A673 (cell line): Measurements from ENCODE around the gene TPGS1. TPM values are rescaled to one million over a fixed set of nuclear protein-coding genes. Genes with fewer than 3 reads are reported as not detected.

Source experiments
- BruUV-seq: library from RNA; stranded (reverse); fragments of 400-500 nt; replicated peaks from 2 replicates; lab custom pipeline; 2021; lab: Mats Ljungman, UMichigan
- CTCF ChIA-PET: fragments of 300-600 bp; sonication (Branson Sonifier 250); formaldehyde crosslinking; loops from one replicate; lab custom pipeline; 2022; ENCODE audit warnings: antibody characterized with exemption; lab: Charles Lee
- POLR2A ChIA-PET: fragments of 300-600 bp; sonication (Branson Sonifier 250); formaldehyde crosslinking; loops from one replicate; lab custom pipeline; 2022; ENCODE audit warnings: antibody characterized with exemption; ENCODE audit not compliant: low non-redundant PET; lab: Charles Lee
- DNase-seq: peaks from one replicate; pipeline ENCODE4 v3.0.0-alpha.2; 2015; ENCODE audit warnings: low spot score
- H3K27ac ChIP-seq: fragments of 200-600 bp; sonication (generic); 2 replicates; pipeline ENCODE4 v1.5.1; 2016; ENCODE audit warnings: mixed run types, low read depth, mild to moderate bottlenecking, mixed read lengths, antibody characterized with exemption, low read length; ENCODE audit not compliant: poor library complexity, severe bottlenecking
- H3K27me3 ChIP-seq: fragments of 200-600 bp; sonication (generic); replicated peaks from 2 replicates; pipeline ENCODE4 v1.6.1; 2017; ENCODE audit warnings: mixed run types, low read depth, mild to moderate bottlenecking, mixed read lengths, antibody characterized with exemption, low read length; ENCODE audit not compliant: insufficient read depth, poor library complexity
- H3K36me3 ChIP-seq: fragments of 200-600 bp; sonication (generic); 2 replicates; pipeline ENCODE4 v1.6.1; 2016; ENCODE audit warnings: mixed run types, mild to moderate bottlenecking, mixed read lengths, antibody characterized with exemption, low read length; ENCODE audit not compliant: insufficient read depth, poor library complexity, severe bottlenecking
- H3K4me1 ChIP-seq: fragments of 200-600 bp; sonication (generic); 2 replicates; pipeline ENCODE4 v1.6.1; 2017; ENCODE audit warnings: mixed run types, mild to moderate bottlenecking, mixed read lengths, antibody characterized with exemption, low read length; ENCODE audit not compliant: insufficient read depth, poor library complexity, severe bottlenecking
- H3K4me3 ChIP-seq: fragments of 200-600 bp; sonication (generic); 2 replicates; pipeline ENCODE4 v1.5.1; 2016; ENCODE audit warnings: low read depth, mixed run types, mild to moderate bottlenecking, mixed read lengths, low read length; ENCODE audit not compliant: poor library complexity, severe bottlenecking
- H3K9me3 ChIP-seq: fragments of 200-600 bp; sonication (generic); 2 replicates; pipeline ENCODE4 v1.6.1; 2016; ENCODE audit warnings: mixed run types, low read depth, mild to moderate bottlenecking, mixed read lengths, antibody characterized with exemption, low read length; ENCODE audit not compliant: poor library complexity, severe bottlenecking
- EZH2 ChIP-seq: fragments of 200-600 bp; sonication (generic); IDR thresholded peaks from 2 replicates; pipeline ENCODE4 v1.6.1; 2017; ENCODE audit warnings: borderline replicate concordance, low read depth, mild to moderate bottlenecking, mixed read lengths, antibody characterized with exemption, low read length; ENCODE audit not compliant: poor library complexity, severe bottlenecking
- intact Hi-C: fragments of 100-400 bp; cut with micrococcal nuclease; formaldehyde crosslinking; loops from one replicate; pipeline ENCODE4 v1.10.0; 2022; ENCODE audit not compliant: unreplicated experiment
- total RNA-seq: library from RNA; stranded (reverse); gene quantifications from 2 replicates; pipeline ENCODE4 v1.2.3, GENCODE V29; 2021
- TF ChIP-seq, protein P1 (sequence below): fragments of 300-800, 200-600 bp; sonication (generic); conservative IDR thresholded peaks from 2 replicates; pipeline ENCODE4 v1.5.1; 2017; ENCODE audit warnings: low read depth, mild to moderate bottlenecking, antibody characterized with exemption, low read length, moderate library complexity, mixed read lengths

The TPGS1 gene
- total RNA-seq, 1 experiment from 2014 or later, result 22.2 TPM

DNA sequence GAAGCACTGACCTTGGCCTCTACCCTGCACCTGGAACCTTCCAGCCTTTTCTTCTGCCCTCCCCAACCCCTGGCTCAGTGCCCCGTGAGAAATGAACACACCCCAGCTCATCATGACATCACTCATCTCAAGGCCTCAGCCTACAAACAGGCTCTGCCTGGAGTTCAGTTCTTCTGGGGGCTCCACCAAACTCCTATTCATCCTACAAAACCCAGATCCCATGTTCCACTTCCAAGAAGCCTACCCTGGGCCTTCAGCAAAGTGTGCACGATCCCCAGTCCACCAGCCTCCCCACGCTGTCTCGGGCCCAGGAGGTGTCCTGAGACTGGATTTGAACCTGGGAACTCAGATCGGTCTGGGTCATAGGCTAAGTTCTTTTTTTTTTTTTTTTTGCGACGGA lies 37.5 kb upstream of the TPGS1 start:
- Histone ChIP-seq H3K4me1 (no peaks in the 10 kb centered on the region), H3K4me3 (no peak overlapping the region), H3K27me3 (no peaks in the 10 kb centered on the region), H3K9me3 (no peaks in the 10 kb centered on the region), H3K27ac (no peak overlapping the region), H3K36me3 (no peaks in the 10 kb centered on the region)
- intact Hi-C loops, result no loop called here
- TF ChIP-seq, protein P1, sequence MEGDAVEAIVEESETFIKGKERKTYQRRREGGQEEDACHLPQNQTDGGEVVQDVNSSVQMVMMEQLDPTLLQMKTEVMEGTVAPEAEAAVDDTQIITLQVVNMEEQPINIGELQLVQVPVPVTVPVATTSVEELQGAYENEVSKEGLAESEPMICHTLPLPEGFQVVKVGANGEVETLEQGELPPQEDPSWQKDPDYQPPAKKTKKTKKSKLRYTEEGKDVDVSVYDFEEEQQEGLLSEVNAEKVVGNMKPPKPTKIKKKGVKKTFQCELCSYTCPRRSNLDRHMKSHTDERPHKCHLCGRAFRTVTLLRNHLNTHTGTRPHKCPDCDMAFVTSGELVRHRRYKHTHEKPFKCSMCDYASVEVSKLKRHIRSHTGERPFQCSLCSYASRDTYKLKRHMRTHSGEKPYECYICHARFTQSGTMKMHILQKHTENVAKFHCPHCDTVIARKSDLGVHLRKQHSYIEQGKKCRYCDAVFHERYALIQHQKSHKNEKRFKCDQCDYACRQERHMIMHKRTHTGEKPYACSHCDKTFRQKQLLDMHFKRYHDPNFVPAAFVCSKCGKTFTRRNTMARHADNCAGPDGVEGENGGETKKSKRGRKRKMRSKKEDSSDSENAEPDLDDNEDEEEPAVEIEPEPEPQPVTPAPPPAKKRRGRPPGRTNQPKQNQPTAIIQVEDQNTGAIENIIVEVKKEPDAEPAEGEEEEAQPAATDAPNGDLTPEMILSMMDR, result no peak
- TF ChIP-seq EZH2, result no peak
- ChIA-PET POLR2A (no interaction called here), CTCF (no interaction called here)
- BruUV-seq, result no TSS peak
- DNase-seq, result no peak

DNA sequence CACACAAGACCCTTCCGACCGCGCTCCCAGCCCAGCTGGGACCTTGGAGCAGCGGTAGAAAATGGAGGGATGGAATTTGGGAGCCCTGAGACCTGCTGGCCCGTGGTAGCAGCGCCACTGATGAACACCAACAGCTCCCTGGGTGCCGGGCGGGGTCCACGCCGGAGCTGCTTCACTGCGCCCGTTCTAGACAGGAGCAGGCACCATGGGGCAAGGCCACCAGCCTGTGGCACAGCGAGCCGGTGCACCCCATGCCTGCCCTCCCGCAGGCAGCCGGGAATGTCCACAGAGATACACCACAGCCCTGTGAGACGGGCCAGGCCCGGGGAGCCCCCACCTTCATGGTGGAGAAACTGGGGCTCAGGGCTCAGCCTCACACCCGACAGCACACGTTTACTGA lies 36.6 kb upstream of the TPGS1 start:
- DNase-seq, result no peak
- Histone ChIP-seq H3K27ac (no peak overlapping the region), H3K27me3 (no peaks in the 10 kb centered on the region), H3K36me3 (no peaks in the 10 kb centered on the region), H3K4me1 (no peaks in the 10 kb centered on the region), H3K9me3 (no peaks in the 10 kb centered on the region), H3K4me3 (no peak overlapping the region)
- intact Hi-C loops, result no loop called here
- no peak for TF ChIP-seq EZH2
- TF ChIP-seq, protein P1, result no peak
- POLR2A ChIA-PET, result no interaction called here
- no TSS peak for BruUV-seq
- CTCF ChIA-PET, result no interaction called here

DNA sequence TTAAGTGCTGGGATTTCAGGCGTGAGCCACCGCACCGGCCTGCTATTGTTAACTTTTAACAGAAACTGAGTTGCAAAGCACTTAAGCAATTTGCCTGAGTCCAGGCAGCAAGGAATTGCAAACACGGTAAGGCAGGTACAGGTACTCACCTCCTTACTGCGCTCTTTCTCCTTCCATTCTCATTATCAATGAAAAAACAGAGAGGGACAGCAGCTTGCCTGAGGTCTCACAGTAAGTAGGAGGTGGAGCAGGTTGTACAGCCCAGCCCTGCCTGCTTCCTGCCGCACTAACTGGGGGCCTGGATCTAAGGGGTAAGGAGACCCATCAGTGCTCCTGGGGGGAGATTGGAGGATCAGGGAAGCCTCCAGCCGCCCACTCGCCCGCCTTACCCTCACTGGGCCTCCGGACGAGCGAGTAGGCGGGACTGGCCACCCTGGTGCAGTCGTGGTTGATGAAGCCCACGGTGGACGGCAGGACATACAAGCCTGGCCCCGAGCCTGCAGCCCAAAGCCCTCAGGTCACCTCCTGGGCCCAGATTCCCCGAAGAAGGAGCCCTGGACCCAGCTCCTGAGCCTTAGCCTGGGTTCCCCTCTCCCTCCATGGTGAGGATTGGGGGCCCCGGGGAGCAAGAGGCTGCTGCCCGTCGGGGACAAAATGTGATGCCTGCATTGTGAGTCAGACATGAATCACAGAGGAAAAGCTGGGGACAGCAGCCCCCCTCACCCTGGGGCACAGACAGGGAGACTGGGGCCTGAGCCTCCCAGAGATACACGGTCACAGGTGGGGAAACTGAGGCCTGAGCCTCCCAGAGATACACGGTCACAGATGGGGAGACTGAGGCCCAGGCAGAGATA lies 35.1 kb upstream of the TPGS1 start:
- CTCF ChIA-PET, result no interaction called here
- no TSS peak for BruUV-seq
- DNase-seq, result no peak
- H3K36me3 ChIP-seq, result no peaks in the 10 kb centered on the region
- no peaks in the 10 kb centered on the region for H3K27me3 ChIP-seq
- H3K9me3 ChIP-seq, result no peaks in the 10 kb centered on the region
- TF ChIP-seq, protein P1, result no peak
- no peak for TF ChIP-seq EZH2
- H3K4me3 ChIP-seq, result no peak overlapping the region
- POLR2A ChIA-PET, result interaction anchor here (0.7 kb wide), 1 partner anchor 82 kb away, joined by 6 read pairs; no protein-coding TSS in a partner anchor
- intact Hi-C loops, result no loop called here
- H3K4me1 ChIP-seq, result no peaks in the 10 kb centered on the region
- no peak overlapping the region for H3K27ac ChIP-seq
